ENCODE results near the gene NEK4.
A peak's percentile ranks its signal among the peaks of the same experiment; 100 is the strongest.

The NEK4 gene

DNA sequence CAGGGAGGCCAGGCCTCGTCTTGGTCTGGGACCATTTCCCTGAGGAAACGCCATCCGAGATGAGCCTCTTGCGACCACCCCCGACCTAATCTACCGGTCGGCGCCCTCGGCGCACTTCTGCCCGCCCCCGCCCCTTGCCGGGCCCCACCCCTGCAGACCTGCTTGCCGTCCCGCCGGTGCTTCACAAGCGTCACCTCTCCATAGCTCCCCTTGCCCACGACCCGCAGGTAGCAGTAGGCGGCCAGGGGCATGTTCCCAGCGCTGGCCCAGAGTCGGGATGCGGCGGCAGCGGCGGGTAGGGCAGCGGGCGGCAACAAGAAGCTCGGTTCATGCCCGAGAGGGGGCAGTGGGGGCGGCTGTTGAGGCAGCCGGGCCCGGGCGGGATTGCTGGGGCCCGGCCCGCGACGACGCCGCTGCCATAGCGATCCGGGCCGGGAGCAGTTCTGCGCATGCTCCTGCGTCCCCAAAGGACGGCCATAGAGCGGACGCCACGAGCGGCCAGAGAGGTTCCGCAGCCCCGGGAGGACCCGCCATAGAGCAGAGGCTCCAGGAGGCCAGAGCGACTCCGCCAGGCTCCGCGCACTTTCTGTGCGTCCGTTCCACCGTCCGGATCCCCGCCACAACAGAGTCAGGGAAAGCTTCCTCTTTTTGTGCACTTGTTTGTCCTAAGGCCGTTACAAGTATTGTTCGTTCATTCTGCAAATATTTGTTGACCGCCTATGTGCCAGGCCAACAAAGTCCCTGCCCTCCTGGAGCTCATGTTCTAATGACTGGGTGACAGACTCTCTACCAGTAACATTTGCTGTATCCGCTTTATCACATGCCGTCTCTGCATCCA is at the start of gene NEK4:
Gene NEK4 (minus strand): TSS at position 445 of the 838 bp plus-strand sequence. CDS start 194 bp downstream, at position 251.
- DNase-seq (ENCODE audit: low read depth in 1 of 2, low spot score in 1 of 2): peak; percentile 67 to 78

DNA sequence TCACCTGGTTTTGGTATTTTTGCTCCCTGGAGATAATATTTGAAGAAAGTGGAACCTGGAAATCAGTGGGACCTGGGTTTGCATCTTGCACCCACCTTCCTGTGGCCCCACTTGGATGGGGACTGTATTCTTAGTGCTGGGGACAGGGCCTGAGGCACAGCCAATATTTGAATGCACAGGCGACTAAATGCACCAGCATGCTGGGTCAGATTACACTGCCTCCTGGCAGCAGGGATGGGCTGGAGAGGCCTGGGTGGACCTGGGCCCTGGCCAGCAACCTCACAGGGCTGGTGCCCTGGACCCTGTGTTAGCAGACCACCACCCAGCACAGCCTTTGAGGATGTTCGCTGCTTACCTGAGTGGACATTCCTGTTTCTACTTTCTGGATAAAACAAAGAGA is 49.2 kb upstream of the NEK4 start:
- DNase-seq (ENCODE audit: low read depth in 1 of 2, low spot score in 1 of 2): no peak

DNA sequence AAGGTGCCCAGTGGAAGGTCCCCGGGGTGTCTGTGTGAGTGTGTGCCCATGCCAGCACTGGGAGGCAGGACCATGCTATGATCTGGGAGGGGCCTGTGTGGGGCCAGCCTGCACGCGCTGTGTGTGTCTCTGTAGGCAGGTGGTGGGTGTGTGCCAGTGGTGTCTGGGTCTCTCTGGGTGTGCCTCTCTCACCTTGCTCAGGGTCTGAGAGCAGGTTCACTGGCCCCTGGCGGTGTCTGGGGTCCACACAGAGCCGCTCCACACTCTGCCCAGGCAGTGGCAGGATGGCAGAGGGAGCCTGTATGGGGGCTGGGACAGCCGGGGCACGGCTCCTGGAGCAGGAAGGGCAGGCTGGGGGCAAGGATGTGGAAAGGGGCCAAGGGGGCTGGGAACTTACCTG is 47.1 kb upstream of the NEK4 start:
- DNase-seq (ENCODE audit: low read depth in 1 of 2, low spot score in 1 of 2): no peak

DNA sequence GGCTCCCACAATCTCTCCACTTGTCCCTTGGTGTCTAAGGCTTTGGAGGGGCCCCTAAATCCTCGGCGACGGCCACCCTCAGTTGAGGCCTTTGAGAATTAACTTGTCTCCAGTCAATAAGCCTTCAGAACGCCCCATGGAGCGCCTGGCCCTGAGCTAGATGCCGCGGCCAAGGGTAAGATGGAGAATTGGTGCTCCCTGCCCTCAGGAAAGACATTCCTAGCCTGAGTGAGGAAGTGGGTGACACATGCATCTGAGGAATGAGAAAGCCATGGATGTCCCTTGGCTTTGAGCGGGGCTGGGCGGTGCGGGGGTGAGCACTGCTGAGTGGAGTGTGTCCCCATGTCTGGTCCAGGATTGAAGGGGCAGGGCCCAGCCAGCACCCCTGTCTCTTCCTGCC is 46.5 kb upstream of the NEK4 start:
- no peak for DNase-seq (ENCODE audit: low read depth in 1 of 2, low spot score in 1 of 2)

DNA sequence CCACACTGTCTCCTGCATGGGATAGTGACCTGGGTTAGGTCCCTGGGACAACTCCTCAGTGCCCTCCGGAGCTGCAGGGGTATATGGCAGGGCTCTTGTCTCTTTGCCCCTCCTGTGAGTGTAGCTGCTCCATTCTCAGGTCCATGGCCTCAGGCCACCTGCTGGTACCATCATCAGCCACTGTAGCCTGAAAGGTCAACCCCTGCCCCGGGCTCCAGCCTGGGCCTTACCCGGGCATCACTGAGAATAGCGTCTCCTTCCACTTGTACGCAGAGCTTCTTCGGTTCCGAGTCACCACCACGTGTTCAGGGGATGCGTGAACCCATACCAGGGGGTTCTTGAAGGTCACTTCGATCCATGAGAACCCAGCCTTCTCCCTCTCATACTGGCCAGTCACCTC is 45.9 kb upstream of the NEK4 start:
- DNase-seq (ENCODE audit: low read depth in 1 of 2, low spot score in 1 of 2): no peak

DNA sequence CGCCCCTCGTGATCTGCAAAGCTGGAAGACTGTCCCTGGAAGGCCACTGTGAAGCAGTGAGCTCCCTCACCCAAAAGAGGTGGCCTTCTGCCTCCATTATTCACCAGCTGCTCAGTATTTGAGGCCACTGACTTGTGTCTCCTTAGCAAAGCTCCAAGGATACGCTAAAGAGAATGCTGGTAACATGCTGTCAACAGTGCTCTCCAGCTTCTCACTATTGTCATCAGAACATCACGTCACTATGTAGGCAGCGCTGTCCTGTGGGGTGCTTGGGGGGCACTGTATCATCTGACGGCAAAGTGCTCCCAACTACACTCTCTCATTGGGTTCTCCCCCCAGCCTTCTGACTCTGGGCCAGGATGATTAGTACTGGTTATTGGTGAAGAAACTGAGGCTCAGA is 45.5 kb upstream of the NEK4 start:
- no peak for DNase-seq (ENCODE audit: low read depth in 1 of 2, low spot score in 1 of 2)

DNA sequence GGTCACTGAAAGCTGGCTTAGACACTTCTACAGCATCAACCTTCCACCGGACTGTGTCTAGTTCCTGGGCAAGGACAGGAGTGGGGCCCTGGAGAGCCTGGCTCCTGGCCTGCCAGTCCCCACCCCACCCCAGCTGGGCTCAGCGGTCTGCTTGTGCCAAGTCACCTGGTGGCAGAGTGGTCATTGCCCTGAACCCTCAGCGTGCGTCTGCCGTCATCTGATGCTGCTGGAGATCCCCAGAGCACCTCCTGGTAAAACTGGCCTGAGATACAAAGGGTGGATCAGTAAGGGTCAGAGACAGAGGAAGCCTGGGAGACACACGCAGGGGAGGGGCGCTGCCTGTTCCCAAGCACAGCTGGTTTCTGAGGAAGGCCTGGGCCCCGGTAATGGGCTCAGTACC is 43.1 kb upstream of the NEK4 start:
- no peak for DNase-seq (ENCODE audit: low read depth in 1 of 2, low spot score in 1 of 2)

DNA sequence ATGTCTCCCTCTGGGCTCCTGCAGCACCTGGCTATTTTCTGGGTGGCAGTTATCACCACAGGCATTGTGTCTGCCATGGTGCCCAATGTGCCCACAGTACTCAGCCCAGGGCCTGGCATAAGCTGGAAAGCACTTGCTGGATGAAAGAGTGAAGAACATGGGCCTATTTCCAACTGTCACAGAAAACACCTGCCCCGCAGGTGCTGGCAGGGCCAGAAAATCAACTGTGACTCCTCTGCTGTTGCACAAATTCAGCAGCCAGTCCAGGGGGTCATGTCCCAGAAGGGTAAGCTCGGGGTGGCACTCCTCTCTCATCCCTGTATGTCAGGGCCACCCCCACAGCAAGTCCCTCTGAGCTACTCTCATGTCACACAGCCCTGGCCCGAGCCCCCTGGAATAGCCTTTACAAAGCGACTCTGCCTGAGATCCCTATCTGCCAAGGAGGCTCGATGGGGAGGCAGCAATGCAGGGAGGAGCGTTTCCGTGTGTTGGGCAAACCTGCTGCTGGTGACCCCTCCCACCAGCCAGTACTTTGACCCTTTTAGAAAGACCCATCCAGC is 40.8 kb upstream of the NEK4 start:
- DNase-seq (ENCODE audit: low read depth in 1 of 2, low spot score in 1 of 2): no peak

DNA sequence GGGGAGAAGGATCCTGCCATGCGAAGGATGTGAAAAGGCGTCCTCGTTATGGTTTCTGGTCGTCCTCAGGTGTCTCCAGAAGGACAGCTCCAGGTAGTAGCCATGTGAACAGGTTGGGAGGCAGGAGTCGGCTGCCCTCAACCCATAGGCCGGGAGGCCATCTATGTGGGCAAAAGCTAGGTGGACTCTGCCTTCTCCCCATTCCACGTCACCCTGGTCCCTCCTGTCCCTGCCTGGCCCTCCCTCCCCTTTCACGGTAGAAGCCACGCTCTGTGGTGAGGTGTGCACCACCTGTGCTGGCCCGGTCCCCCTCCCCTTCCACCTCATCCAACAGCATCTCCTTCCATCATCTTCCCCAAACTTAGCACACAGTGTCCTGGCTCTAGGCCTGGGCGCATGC is 40.2 kb upstream of the NEK4 start:
- no peak for DNase-seq (ENCODE audit: low read depth in 1 of 2, low spot score in 1 of 2)

DNA sequence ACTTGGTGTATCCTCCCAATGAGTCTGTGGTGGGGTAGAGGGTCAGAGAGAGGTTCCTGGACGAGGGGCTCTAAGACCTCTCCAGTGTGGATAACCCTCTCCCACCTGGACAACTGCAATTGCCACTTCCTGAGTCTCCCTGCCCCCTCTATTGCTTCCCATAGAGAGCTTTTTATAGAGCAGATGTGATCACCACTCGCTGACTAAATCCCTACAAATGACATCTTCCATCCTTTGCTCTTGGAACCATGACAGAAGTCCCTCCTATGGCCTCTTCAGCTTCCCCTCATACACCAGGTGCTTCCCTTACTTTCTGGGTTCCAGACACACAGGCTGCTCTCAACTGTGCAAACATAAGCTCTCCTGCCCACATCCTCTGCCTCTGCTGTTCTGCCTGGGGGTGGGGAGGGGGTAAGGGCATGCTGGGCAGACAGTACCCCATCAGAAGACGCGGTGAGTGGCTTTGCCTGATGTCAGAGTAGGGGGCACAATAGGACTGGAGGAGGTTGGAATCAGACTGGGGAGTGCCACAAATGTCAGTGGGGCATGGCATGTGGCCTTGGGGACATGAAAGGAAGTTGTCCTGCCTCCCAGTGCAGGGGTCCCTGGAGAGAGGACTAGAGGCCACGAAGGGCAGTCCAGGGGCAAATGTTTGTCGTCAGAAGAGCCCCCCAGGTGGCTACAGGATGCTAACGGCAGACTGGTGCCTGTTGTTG is 39.1 kb upstream of the NEK4 start:
- DNase-seq (ENCODE audit: low read depth in 1 of 2, low spot score in 1 of 2): no peak

DNA sequence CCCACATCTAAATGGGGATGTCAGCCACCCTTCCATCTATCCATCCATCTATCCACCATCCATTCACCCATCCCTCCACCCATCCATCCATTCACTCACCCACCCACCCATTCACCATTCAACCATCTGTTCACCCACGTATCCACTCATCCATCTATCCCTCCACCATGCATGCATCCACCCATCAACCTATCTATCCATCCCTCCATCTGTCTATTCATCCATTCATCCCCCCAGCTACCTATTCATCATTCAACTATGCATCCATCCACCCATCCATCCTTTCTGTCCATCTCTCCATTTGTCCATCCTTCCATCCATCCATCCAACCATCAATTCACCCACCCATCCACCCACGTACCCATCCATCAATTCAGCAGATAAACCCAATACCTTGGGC is 38.4 kb upstream of the NEK4 start:
- no peak for DNase-seq (ENCODE audit: low read depth in 1 of 2, low spot score in 1 of 2)

DNA sequence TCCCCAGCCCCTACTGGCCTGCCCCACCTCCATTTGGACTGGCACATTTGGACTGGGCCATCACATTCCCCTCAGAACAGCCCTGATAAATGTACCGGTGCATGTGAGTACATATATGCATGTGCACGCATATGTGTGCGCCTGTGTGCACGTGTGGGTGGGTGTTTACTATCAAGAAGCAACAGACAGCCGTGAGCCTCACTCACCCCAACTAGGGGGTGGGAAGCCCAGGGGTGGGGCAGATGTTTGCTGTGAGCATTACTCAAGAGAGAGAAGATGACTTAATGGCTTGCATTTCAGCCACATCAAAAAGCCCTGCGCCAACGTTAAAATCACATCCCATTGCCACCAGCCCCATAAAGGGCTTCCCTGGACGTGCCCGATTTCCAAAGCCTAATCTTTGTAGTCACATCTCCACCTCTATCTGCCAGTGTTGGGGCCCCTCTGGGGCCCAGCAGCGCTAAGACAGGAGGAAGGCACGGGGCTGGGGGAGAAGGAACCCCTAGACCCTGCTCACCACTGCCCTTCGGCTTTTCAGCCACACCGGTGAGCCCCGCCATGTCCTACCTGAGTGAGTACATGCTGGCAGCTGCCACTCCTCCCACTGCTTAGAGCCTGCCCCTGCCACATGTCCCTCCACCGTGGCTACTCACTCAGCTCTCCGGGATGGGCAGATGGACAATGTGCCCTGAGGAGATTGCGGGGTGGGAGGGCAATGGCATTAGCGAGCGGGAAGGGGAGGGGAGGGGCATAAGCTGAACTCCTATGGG is 34.7 kb upstream of the NEK4 start:
- DNase-seq (ENCODE audit: low read depth in 1 of 2, low spot score in 1 of 2): no peak

DNA sequence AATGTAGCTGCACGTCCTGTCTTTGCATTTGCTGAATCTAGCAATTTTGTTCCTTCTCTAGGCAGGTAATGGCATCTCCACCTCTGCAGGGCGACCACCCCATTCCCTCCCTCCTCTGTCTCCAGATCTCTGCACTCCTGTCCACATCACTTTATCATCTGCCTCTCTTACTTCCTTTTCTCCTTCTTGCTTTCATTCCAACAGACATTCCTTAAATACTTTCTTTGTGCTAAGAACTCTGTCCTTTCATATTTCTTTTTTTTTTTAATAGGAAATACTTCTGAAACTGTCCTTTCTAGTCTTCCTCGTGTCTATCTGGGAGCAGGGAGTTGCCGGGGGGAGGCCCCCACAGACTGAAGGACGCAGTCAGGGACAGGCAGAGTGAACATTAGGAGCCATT is 31.1 kb upstream of the NEK4 start:
- DNase-seq (ENCODE audit: low read depth in 1 of 2, low spot score in 1 of 2): no peak

DNA sequence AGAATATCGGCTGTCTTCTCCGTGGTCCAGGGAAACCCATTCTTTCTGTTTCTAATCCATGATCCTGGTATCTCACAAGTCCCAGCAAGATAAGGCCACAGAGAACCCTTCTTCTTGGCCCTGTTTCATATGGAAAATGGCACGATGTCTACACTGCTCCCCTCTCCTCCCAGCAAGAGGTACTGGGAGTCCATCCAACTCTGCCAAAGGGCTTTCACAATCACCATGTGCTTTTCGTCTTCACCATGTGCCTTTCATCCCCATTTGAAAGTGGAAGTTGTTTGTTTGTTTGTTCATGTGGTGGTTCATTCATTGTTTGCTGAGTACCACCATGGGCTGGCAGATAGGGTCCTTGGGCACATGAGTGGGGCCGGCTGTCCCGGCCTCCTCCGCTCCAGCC is 29.3 kb upstream of the NEK4 start:
- no peak for DNase-seq (ENCODE audit: low read depth in 1 of 2, low spot score in 1 of 2)

DNA sequence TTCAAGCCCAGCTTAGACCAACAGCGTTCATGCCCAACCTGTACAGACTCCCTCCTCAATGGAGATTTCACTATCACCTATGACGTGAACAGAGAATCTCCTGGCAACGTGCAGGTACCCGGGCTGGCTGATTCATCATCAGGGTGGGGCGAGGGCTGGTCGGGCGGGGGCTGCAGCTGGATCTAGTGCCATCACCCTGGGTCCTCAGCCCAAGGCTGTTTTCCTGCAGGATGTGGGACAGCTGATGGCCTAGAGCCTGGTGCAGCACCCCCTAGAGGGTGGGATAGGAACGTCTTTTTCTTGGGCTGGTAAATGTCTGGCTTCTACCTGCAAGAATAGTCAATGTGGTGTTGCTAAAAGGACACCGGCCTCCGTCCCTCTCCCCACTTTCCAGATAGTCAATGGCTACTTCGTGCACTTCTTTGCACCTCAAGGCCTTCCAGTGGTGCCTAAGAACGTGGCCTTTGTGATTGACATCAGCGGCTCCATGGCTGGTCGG is 28.3 kb upstream of the NEK4 start:
- no peak for DNase-seq (ENCODE audit: low read depth in 1 of 2, low spot score in 1 of 2)

DNA sequence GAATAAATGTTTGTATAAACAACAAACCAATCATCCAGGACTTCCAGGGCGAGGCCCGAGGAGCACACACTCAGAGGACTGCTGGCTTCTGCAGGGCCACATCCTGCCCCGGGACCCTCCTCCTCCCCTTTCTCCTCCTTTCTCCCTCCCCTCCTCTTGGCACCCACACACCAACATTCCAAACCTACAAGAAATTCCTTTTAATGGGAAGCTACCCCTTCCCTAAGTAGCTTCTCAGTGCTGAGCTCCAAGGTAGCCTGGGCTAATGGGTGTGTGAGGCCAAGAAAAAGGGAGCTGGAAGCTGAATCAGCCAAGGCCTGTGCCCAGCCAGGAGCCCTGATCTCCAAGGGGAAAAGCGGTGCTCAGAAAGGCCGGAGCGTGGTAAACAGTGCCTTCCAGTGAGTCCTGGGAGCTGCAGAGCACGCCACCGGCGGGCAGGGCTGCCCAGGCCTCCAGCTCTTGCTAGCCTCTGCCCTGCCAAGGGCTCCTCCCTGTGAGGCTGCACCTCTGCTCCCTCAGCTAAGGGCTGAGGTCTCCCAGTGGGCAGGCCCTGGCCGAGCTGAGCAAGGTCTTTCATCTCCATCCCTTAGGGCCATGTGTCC is 27.7 kb upstream of the NEK4 start:
- DNase-seq (ENCODE audit: low read depth in 1 of 2, low spot score in 1 of 2): no peak

DNA sequence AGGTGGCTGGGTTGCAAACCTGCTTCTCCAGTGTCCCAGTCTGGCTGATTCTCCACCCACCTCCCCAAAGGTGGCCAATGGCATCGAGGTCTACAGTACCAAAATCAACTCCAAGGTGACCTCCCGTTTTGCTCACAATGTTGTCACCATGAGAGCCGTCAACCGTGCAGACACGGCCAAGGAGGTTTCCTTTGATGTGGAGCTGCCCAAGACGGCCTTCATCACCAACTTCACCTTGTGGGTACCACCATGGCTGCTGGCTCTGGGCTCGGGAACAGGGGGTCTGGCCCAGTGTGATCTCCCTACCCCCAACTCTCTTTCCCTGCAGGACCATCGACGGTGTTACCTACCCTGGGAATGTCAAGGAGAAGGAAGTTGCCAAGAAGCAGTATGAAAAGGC is 25.7 kb upstream of the NEK4 start:
- DNase-seq (ENCODE audit: low read depth in 1 of 2, low spot score in 1 of 2): no peak

DNA sequence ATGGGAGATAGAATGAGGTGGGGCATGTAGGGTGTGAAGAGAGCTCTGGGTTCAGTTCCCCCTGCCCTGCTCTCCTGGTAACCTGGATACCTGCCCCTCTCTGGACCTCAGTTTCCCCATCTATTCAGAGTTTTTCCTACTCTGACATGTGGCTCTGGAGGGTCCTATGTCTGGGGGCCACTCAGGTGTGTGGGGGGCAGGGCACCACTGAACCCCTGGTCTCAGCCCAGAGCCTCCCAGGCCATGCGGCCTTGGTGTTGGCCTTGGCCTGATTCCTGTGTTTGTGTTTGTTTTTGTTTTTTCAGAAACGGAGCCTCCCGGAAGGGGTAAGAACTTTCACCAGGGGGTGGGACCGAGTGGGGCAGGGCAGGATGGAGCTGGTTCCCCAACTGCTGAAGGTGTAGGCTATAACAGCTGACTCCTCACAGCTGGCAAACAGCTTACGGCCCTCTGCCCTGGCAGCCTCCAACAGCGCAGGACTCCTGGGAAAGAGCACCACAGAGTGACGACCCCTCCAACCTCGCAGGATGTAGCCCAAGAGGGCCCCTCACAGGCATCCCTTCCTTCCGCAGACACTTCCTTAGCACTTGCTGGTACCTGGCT is 24.7 kb upstream of the NEK4 start:
- no peak for DNase-seq (ENCODE audit: low read depth in 1 of 2, low spot score in 1 of 2)

DNA sequence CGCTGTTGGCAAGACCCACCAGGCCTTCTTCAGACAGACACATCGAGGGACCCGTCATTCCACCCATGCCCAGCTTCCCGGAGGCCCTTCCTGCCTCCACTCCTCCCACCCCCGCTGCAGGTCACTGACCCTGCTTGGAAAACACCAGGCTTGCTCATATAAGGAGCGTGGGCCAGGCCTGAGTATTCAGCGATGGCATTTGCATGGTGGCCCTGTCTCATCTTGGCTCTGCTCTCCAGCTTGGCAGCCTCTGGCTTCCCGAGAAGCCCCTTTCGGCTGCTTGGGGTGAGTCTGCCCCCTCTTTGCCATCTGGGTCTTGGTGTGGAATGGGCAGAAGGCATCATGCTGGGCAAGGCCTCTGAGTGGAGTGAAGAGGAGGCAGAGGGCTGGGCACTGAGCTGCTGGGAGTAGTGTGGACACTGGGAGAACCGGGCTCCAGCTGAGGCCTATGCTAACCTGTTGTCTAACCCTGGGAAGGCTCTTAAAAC is 23.9 kb upstream of the NEK4 start, which contains the start of gene ITIH3:
Gene ITIH3 (plus strand): TSS at position 185 of the 488 bp plus-strand sequence. CDS start 8 bp downstream, at position 193.
- DNase-seq (ENCODE audit: low read depth in 1 of 2, low spot score in 1 of 2): no peak

All from stimulated activated CD4-positive, alpha-beta T cell treated with anti-CD3 and anti-CD28 coated beads, Interleukin-15, amount 100 ng/mL, for 1 hour (primary cell).